Measurements from ENCODE around the gene ADCY2.

- TF ChIP-seq AFF4 (CRISPR knock-in tag; IDR thresholded peaks at IDR 0.05), result no peak
- no peak for TF ChIP-seq POLR2AphosphoS5 (IDR thresholded peaks at IDR 0.05; ENCODE audit: low read depth, low read length)
- TF ChIP-seq SKIL (CRISPR knock-in tag; IDR thresholded peaks at IDR 0.05; ENCODE audit: borderline replicate concordance), result no peak
- peak; percentile 92 for TF ChIP-seq CTCF (CRISPR knock-in tag; IDR thresholded peaks at IDR 0.05)
These were observed 420.1 kb downstream of the ADCY2 start for GRCh38 chr5:7815892-7816534.
